Stimulated activated CD8-positive, alpha-beta memory T cell treated with anti-CD3 and anti-CD28 coated beads, Interleukin-2, amount 100 ng/mL, for 1 hour (primary cell): ENCODE measurements around the gene PRSS53.
"Not testable (repeated sequence)": the region's sequence is repeated elsewhere in the genome, so short reads cannot be mapped to it uniquely, and the experiment has no call there.

Experiments used
- DNase-seq, 2 donors: peaks; one replicate each; pipeline ENCODE4 v3.0.0-alpha.2; 2020; ENCODE audit warnings: low read depth in 2 of 2

PRSS53 gene

DNA sequence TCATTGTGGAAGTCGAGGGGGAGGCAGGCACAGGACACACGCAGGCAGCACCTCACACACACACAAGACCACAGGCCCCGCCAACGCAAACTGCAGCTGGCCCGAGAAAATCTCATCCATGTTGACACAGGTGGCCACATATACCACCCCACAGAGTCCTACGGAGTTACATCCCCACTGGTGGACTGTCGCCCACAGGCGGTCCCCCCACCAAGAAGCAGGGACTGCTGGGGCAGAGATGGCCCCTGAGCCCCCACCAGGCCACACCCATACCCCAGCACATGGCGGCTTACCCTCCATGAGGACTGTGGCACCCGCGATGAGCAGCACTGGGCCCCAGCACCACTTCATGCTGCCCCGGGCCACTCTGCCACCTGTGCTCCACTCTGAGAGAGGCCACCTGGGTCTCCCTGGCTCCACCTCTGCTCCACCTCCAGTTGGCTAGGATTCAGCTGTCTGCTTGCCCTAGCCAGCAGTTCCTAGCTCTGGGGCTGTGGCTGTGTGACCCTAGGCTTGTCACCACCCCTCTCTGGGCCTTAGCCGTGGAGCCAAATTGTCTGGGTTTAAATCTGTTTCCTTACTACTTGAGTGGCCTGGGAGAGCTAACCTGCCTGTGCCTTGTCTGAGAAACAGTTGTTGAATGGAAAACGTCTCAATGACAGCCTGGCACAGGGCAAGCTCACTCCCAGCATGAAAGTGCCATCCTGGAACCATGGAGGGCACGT lies at the start of gene PRSS53:
Gene PRSS53 (minus strand): TSS at position 485 of the 725 bp plus-strand sequence. CDS start 134 bp downstream, at position 351.
- no peak for DNase-seq

- not testable (repeated sequence) for DNase-seq
Observed at GRCh38 chr16:31136822-31137499, 48.2 kb upstream of the PRSS53 start.

DNA sequence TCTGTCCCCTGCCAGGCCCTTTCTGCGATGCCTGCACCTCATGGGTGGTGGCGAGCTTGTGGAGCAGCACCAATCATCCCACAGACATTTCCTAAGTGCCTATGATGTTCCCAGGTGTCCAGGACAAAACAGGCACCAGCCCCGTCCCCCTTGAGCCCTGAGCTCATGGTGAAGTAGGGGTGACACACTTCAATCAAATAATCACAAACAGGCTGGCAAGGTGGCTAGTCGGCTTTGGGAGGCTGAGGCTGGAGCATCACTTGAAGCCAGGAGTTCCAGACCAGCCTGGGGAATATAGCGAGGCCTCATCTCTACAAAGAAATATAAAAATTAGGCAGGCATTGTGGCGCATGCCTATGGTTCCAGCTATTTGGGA lies 47.5 kb upstream of the PRSS53 start:
- no peak for DNase-seq

DNA sequence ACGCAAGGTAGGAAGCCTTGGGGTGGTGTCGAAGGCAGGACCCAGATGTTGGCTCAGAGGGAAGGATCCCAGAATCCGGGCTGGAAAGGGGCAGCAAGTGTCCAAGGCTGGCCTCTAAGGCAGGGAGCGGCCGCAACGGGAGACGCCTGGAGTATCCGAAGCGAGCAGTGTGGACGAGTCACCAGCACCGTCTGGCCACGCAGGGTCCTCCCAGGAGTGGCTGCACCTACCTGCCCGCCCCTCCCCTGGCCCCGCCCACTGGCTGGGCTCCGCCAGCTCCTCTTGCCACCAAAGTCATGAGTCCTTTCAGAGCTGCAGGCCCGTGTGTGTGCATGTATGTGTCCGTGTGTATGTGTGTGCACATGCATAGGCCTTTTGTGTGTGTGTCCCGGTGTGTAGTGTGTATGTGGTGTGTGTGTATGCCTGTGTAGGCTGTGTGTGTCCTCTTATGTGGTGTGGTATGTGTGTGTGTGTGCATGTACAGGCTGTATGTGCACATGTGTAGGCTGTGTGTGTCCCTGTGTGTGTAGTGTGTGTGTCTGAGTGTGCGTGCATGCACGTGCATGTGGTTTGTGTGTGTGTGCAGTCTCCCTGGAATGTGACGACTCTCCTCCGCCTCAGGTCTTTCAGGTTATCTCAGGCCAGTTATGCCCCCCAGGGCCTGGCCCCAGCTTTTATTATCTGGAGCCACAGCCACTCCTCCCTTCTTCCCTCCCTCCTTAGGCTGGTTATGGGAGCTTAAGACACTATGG lies 47.0 kb upstream of the PRSS53 start, which contains the start of gene PRSS8:
Gene PRSS8 (minus strand): TSS at position 193 of the 752 bp plus-strand sequence. CDS start 229 bp downstream, outside the sequence.
- no peak for DNase-seq

GRCh38 chr16:31134625-31135534 lies 46.1 kb upstream of the PRSS53 start:
- no peak for DNase-seq

- no peak for DNase-seq
Observed at GRCh38 chr16:31134091-31134571, 45.4 kb upstream of the PRSS53 start.

DNA sequence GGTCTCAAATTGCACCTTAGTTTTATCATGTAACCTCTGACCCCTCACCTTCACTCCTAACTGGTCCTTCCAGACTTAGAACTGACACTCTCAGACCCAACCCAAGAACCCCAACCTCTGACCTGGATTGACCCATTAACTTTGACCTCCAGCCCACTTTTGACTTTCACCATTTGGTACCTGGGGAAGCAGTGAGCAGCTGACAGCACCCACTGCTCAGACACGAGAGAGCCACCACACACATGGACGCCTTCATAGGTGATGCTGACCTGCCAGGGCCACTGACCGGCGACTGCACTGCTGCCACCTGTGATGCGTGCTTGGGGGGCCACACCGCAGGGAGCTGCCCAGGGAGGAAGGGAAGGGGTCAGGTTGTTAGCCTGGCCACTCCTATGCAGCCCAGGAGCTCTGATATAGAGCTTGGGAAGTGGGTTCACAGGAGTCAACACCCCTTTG lies 44.3 kb upstream of the PRSS53 start:
- no peak for DNase-seq

GRCh38 chr16:31132303-31132979 lies 43.7 kb upstream of the PRSS53 start:
- no peak for DNase-seq

DNA sequence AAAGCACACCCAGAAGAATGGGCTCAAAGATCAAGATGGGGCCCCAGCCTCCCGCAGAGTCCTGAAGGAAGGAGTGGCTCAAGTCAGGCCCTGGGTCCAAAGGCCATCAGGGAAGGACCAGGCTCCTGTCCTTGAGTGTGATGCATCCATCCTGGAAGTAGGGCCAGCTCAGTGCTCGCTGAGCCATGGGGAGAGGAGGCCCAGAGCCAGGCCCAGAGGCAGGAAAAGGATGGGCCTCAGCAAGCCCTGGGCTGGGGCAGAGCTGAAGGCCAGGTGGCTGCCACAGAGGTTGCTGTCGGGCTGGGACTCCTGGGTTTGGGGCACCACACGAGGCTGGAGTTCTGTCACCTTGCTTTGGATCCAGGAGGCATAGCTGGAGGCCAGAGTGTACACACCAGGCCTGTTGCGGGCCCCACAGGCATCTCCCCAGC lies 43.1 kb upstream of the PRSS53 start:
- DNase-seq = no peak

- no peak for DNase-seq
Observed at GRCh38 chr16:31131416-31131815, 42.7 kb upstream of the PRSS53 start.

DNA sequence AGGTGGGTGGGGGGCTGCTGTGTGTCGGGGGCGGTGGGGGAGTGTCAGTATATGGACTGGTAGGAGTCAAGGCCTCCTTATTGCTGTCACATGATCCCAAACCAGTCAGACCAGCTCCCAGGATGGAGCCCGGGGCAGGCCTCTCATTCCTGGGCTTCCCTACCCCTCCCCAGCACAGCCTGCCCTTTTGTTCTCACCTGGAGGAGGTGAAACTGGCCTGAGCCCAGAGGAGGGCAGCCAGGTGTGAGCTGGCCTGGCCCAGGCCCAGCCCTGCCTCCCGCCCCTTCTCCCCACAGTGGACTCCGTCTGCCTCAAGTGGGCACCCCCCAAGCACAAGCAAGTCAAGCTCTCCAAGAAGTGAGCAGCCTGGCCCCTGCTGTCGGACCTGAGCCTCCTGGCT lies 42.2 kb upstream of the PRSS53 start:
- no peak for DNase-seq

GRCh38 chr16:31130336-31130891 lies 41.7 kb upstream of the PRSS53 start:
- DNase-seq = no peak

DNA sequence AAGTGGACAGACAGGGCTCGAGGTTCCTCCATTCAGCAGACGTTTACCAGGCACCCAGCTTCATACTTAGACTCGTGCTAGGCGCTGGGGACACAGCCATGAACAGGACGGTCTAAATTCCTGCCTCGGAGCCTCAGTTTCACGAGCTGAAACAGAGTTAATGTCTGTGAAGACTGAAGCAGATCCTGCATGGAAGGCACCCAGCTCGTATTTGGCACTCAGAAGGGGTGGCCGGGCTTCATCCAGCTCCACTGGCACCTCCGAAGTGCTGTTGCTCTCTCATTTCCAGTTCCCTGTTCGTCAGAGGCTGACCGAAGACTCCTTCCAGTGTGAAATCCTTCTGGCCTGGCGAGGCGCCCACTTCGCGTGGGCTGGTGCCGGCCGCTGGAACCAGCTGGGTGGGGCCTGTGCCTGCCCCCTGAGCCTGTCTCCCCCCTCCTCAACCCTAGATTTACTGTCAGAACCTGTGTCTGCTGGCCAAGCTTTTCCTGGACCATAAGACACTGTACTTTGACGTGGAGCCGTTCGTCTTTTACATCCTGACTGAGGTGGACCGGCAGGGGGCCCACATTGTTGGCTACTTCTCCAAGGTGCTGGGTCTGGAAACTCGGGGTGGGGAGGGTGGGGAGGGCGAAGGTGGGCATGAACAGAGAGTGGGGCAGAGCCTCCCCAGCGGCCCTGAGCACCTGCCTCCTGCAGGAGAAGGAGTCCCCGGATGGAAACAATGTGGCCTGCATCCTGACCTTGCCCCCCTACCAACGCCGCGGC lies 41.0 kb upstream of the PRSS53 start:
- DNase-seq = no peak

GRCh38 chr16:31128711-31129567 lies 40.2 kb upstream of the PRSS53 start:
- no peak for DNase-seq

- no peak for DNase-seq
Observed at GRCh38 chr16:31127182-31127581, 38.4 kb upstream of the PRSS53 start.

- no peak for DNase-seq
Observed at GRCh38 chr16:31125844-31126243, 37.1 kb upstream of the PRSS53 start.

- DNase-seq = no peak
Observed at GRCh38 chr16:31120129-31120528, 31.4 kb upstream of the PRSS53 start.
